Endothelial cell of hepatic sinusoid (primary cell): Measurements from ENCODE around the gene AKAP13.

Experiments used
- in situ Hi-C: cut with HindIII; loops from 2 replicates; pipeline ENCODE4 v1.10.0; 2017; ENCODE audit warnings: low sequenced_read_pairs

The AKAP13 gene

DNA sequence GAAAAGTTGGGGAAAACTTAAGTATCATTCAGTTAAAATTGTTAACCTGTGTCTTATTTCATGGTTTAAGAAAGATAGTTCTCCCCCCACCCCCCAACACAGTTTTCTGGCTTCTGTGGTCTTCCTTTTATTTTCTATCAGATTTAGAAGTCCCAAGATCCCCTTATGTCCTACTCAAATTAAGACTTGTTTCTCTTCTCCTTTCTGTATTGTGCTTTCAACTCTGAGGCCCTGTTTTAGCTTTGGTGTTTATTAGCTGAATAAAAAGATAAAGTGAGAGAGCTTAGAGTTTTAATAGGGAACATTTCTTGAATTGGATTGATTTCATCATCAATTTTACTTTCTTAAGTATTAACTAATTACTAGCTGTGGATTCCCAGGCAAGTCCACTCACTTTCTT is 62.6 kb downstream of the AKAP13 start:
- in situ Hi-C loops = no loop called here

- in situ Hi-C loops = no loop called here
Measured at GRCh38 chr15:85443593-85444087, 63.2 kb downstream of the AKAP13 start.

DNA sequence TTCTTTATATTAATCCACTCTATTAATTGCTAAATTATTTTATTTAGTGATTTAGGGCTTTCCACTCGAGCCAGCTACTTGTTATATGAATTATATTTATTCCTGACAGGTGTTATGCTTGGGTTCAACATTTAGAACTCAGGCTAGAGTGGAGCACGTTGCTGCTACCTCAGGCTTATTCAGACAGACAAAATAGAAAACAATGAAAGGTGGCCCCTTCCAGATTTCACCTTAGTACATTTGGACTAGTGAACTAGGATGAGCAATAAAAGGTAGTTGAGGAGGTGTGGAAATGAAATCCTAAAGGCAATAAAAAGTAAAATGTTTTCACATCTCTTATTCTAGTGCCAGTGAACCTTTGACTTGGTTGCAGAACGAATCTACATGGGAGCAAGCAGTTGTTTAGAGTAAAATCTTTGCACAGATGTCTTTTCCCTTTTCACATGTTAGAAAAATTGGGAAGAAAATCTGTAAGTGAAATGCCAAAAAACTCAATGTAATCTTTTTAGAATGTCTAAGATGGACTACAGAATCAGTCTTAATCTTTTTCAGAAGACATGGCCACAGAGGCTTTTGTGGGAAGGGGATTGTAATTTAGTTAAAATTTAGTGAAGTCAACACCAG is 63.8 kb downstream of the AKAP13 start:
- in situ Hi-C loops = no loop called here

- in situ Hi-C loops = loop anchor here (5.0 kb wide), 1 partner anchor 33 kb away; no protein-coding TSS in a partner anchor
Measured at GRCh38 chr15:85445361-85445760, 65.0 kb downstream of the AKAP13 start.

DNA sequence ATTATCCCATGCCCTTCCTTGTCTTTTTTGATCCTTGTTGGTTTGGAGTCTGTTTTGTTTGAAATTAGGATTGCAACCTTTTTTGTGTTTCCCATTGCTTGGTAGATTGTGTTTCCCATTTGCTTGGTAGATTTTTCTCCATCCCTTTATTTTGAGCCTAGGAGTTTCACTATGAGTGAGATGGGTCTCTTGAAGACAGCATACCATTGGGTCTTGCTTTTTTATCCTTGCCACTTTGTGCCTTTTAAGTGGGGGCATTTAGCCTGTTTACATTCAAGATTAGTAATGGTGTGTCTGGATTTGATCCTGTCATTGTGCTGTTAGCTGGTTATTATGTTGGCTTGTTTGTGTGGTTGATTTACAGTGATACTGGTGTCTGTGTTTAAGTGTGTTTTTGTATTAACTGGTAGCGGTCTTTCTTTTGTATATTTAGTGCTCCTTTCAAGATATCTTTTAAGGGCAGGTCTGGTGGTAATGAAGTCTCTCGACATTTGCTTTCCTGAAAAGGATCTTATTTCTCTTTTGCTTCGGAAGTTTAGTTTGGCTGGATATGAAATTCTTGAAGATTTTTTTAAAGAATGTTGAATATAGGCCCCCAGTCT is 70.8 kb downstream of the AKAP13 start:
- in situ Hi-C loops = no loop called here

DNA sequence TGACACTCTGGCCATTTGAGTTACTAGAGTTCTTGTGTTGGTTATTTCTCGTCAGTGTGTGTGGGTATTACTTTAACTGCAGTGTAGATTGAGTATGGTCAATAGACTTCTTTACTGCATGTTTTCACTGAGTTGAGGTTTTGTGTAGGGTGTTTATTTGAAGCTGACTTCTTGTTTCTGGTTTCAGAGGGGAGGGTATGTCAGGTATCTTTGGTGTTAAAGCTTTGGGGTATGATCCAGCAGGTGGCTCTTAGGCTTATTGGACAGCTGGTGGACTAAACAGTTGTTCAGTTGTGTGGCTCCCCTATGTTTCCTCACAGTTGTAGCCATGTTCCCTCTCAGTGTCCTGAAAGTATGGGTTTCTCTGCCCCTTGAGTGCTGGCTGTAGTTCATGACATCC is 72.0 kb downstream of the AKAP13 start:
- in situ Hi-C loops = no loop called here

DNA sequence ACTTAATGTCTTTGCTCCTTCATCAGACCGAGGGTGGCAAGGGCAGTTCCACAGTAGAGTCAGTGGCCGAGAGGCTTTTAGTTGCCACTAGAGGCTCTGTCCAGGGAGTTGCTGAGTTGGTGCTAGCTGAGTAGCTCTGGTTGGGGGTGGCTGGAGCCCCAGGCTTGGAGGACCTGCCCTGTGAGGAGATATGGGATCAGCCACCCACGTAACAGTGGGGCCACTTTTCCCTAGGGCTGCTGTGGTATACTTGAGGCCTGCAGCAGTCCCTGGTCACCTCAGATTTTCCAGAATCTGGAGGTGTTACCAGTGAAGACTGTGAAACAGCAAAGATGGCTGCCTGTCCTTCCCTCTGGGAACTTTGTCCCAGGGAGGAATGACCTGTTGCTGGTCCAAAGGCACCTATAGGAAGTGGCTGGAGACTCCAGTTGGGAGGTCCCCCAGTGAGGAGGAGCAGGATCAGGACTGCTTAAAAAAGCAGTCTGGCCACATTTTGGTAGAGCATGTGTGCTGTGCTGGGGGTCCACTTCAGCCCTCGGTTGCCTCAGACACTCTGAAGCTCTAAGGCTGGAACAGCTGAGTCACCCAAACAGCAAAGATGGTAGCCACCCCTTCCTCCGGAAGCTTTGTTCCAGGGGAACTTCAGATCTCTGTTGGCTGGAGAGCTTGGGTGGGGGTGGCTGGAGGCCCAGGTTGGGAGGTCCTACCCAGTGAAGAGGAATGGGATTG is 72.9 kb downstream of the AKAP13 start:
- in situ Hi-C loops = no loop called here

GRCh38 chr15:85454403-85454802 is 74.0 kb downstream of the AKAP13 start:
- in situ Hi-C loops = no loop called here

GRCh38 chr15:85455891-85456290 is 75.5 kb downstream of the AKAP13 start:
- in situ Hi-C loops = no loop called here

DNA sequence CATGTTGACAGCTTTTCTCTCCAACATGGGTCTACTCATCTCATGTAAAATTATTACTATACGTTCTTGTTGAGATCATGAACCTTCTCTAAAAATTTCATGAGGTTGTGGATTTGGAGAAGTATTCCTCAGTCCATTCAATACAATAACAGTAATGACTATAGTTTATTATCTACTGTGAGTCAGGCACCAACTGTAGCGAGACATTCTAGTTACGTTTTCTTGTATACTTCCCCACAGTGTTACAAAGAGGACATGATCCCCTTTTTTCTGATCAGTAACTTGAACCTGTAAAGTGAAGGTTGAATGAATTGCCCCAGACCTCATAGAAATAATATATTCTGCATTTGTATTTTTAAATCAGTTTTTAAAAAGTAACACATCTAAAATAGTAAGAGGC is 76.4 kb downstream of the AKAP13 start:
- in situ Hi-C loops = no loop called here

DNA sequence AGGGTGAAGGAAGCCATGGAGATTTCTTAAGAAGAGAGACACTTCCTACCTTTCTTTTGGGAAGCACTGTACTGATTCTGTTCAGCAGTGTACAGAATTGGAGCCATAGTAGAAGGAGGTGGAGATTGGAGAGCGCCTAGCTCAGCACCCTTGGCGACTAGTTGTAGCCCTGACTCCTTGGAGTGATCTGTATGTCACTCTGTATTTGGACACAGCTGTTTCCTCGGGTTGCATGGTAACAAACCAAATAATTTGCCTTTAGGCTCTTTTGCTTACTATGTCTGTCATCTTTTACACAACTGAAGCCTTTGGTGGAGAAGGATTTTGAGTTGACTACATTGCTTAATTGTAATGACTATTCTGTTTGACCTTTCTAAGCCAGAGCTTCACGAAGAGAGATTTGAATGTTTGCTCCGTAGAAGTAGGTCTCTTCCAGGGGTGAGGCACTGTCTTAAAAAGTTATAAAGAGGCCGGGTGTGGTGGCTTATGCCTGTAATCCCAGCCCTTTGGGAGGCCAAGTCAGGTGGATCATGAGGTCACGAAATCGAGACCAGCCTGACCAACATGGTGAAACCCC is 77.1 kb downstream of the AKAP13 start:
- in situ Hi-C loops = no loop called here

- in situ Hi-C loops = no loop called here
Measured at GRCh38 chr15:85458764-85459163, 78.4 kb downstream of the AKAP13 start.

DNA sequence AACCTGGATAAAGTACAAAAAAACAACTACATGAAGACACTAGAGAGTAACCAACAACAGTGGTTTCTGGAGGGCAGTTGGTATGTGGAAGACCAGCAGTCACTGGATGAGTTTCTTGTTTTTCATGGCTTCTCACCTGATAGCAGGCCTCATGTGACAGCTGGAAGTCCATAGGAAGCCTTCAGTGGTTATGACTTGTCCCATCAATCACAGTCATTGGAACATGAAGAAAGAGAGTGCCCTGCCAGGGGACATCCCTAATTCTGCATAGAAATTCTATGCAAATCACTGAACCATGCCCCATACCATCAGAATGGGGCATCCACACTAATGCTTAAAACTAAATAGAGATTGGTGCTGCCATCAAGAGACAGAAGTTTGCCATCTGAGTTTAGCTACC is 81.6 kb downstream of the AKAP13 start:
- in situ Hi-C loops = no loop called here

GRCh38 chr15:85463276-85463892 is 83.0 kb downstream of the AKAP13 start:
- in situ Hi-C loops = no loop called here

DNA sequence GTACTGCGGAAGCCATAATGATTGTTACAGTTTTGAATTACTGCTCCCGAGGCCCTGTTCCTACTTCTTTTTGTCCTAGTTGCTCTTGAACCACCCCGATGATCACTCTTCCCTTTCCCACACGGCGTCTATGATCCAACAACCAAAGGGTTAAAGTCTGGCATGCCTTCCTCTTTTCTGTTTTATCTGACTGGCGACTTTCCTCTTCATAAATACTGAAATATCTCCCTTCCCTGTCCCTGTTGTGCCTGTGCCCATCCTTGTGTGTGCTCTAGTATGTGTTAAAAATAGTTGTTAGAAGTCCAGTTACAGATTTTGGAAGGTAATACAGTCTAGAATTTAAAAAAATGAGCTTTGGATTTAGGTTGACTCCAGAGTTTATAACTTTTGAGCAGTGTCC is 83.6 kb downstream of the AKAP13 start:
- in situ Hi-C loops = no loop called here

DNA sequence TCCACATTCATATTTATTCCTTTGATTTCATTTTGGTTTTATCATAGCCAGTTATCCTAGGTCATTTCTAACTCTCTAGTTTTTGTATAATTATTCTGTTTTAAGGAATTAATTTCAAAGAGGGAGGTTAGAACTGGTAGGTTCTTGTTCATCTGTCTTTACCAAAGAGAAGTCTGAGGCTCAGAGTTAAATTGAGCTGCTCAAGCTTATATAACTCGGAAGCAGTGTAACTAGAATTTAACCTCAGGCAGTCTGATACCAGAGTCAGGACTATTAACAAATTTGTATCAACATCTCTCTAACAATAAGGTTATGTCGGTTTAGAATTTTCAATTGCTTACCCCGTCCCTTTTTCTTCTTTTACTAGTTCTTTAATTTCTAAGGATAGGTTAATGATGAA is 84.1 kb downstream of the AKAP13 start:
- in situ Hi-C loops = no loop called here

DNA sequence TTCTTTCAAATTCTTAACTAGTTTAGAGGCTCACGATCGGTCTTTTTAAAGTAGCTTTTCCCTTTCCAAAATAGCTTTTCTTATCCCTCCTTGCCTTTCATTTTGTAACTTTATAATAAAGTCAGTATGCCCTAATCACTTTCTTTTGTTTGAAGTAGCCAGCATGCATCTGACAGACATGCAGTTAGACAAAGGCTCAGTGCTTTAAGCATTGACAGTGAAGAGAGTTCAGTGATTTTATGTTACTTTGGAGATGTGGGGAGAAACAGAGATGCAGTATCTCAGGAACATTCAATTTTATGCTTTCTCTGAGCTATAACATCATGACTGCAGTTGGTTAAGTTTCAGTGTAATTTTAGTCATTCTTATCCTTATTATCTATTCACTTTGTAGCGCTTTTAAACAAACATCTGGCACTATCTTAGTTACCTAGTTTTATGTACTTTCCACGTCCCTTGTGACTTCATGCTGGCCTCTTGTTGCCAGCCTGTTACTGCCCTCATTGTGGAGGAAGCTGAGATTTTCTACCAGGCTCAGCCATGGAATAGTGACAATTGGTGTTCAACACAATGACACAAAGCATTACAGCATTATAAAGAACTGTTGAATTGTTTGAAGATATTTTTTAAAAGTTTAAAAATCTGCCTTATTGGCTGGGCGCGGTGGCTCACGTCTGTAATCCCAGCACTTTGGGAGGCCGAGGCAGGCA is 90.3 kb downstream of the AKAP13 start:
- in situ Hi-C loops = no loop called here

- in situ Hi-C loops = no loop called here
Measured at GRCh38 chr15:85472349-85472748, 91.9 kb downstream of the AKAP13 start.

GRCh38 chr15:85473455-85473854 is 93.1 kb downstream of the AKAP13 start:
- in situ Hi-C loops = no loop called here

DNA sequence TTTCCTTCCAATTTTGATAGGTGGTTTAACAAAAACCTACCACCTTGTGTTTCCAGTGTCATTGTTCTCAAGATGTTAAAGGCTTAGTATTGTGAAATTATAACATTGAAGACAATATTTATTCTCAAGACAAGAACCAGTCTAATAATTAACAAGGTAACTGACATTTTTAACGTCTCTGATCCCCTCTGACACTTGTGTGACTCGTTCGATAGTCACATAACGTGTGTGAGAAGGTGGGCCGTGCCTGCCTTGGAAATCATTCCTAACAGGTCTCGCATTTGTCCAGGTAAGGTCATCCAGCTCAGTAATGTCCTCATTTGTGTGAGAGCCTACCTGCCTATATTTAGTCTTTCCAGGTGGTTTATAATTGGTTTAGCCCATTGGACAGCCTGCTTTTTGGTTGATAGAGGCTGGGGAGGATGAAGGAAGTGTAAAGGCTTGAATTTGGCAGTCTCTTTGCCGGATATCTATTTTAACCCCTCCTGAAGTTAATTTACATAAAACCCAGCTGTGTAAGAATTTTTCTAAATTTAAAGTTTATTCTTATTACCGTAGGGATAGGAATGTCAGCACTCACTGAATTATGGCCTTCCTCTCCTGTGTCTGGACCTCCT is 94.4 kb downstream of the AKAP13 start:
- in situ Hi-C loops = no loop called here
